22Rv1 (cell line): ENCODE results near the gene TIMP2.

Experiments used
- CTCF ChIP-seq: fragments of 450-650 bp; IDR thresholded peaks from 2 replicates; pipeline ENCODE4 v1.5.1; 2017; ENCODE audit warnings: mild to moderate bottlenecking
- ZFX ChIP-seq: fragments of 450-650 bp; IDR thresholded peaks from 2 replicates; pipeline ENCODE4 v1.6.1; 2017; ENCODE audit warnings: antibody characterized with exemption, borderline replicate concordance

GRCh38 chr17:78920528-78920927 lies 4.7 kb downstream of the TIMP2 start:
- TF ChIP-seq CTCF (no peak), ZFX (no peak)
